GM12878 (cell line): ENCODE data around the gene FRMD3. TPM values are rescaled to one million over a fixed set of nuclear protein-coding genes. Genes with fewer than 3 reads are reported as not detected.

Source experiments
- ATAC-seq: fragments of 200-7000 bp; cut with Tn5 transposase; 3 replicates; pipeline ENCODE4 v1.9.1; 2020; ENCODE audit warnings: mild to moderate bottlenecking, moderate library complexity
- BruUV-seq: library from RNA; stranded (reverse); fragments of 400-500 nt; replicated peaks from 2 replicates; lab custom pipeline; 2021; lab: Mats Ljungman, UMichigan
- CTCF ChIA-PET: fragments of 300-600 bp; sonication (Branson Sonifier 250); formaldehyde crosslinking; extraction: SDS; loops from one replicate; lab custom pipeline; 2021; ENCODE audit warnings: inconsistent platforms; lab: Yijun Ruan, JAX
- POLR2A ChIA-PET: fragments of 350-600 bp; formaldehyde crosslinking; extraction: SDS; loops from one replicate; lab custom pipeline; 2021; ENCODE audit warnings: inconsistent platforms; lab: Charles Lee
- RAD21 ChIA-PET: fragments of 300-600 bp; sonication (Branson Sonifier 250); formaldehyde crosslinking; loops from one replicate; lab custom pipeline; 2023; ENCODE audit warnings: antibody characterized with exemption; ENCODE audit not compliant: unreplicated experiment; lab: Charles Lee
- SMC1A ChIA-PET: fragments of 300-600 bp; sonication (Branson Sonifier 250); formaldehyde crosslinking; loops from one replicate; lab custom pipeline; 2023; ENCODE audit not compliant: unreplicated experiment, uncharacterized antibody; lab: Charles Lee
- DNase-seq: peaks from one replicate; pipeline ENCODE4 v3.0.0-alpha.2; 2011; ENCODE audit warnings: low read depth, low spot score
- FAIRE-seq: peaks from 3 replicates; lab custom pipeline; 2011; peaks lifted over from hg19 to GRCh38; lab: Jason Lieb, UNC
- H2AFZ ChIP-seq: 2 replicates; pipeline ENCODE4 v1.6.0; 2011; ENCODE audit warnings: low read depth, low read length, control low read depth; ENCODE audit not compliant: control insufficient read depth
- H3K27ac ChIP-seq: 2 replicates; pipeline ENCODE4 v1.5.1; 2011; ENCODE audit warnings: control low read depth; ENCODE audit not compliant: control insufficient read depth, insufficient read depth
- H3K27me3 ChIP-seq, 2 experiments: replicated peaks in 1 of 2; 2 replicates each; pipeline versions ENCODE4 v1.6.0 to v1.6.1; 2011; ENCODE audit warnings: low read length in 1 of 2; ENCODE audit not compliant: control insufficient read depth in 2 of 2, insufficient read depth in 2 of 2
- H3K36me3 ChIP-seq, 2 experiments: 2 replicates each; pipeline ENCODE4 v1.5.1; 2011; ENCODE audit warnings: low read length in 1 of 2; ENCODE audit not compliant: control insufficient read depth in 2 of 2, insufficient read depth in 2 of 2
- H3K4me1 ChIP-seq: 2 replicates; pipeline ENCODE4 v1.6.1; 2011; ENCODE audit warnings: mild to moderate bottlenecking, low read length, moderate library complexity, mixed read lengths; ENCODE audit not compliant: control insufficient read depth, insufficient read depth
- H3K4me2 ChIP-seq: 2 replicates; pipeline ENCODE4 v1.6.0; 2011; ENCODE audit warnings: control low read depth; ENCODE audit not compliant: control insufficient read depth, insufficient read depth
- H3K4me3 ChIP-seq: fragments of 200-600 bp; sonication (generic); 2 replicates; pipeline ENCODE4 v1.5.1; 2016
- H3K79me2 ChIP-seq: 2 replicates; pipeline ENCODE4 v1.6.0; 2011; ENCODE audit warnings: low read length; ENCODE audit not compliant: control insufficient read depth, insufficient read depth
- H3K9ac ChIP-seq: 2 replicates; pipeline ENCODE4 v1.8.0; 2011; ENCODE audit warnings: low read length, control low read depth, mixed read lengths; ENCODE audit not compliant: control insufficient read depth, insufficient read depth
- H3K9me3 ChIP-seq: replicated peaks from 3 replicates; pipeline ENCODE4 v1.5.1; 2011; ENCODE audit warnings: mild to moderate bottlenecking, low read length; ENCODE audit not compliant: control insufficient read depth, insufficient read depth
- H4K20me1 ChIP-seq: 2 replicates; pipeline ENCODE4 v1.6.0; 2011; ENCODE audit not compliant: control insufficient read depth, insufficient read depth
- BCL3 ChIP-seq: IDR thresholded peaks from 2 replicates; pipeline ENCODE4 v1.6.1; 2011; ENCODE audit warnings: borderline replicate concordance, low read depth, mild to moderate bottlenecking, moderate library complexity, low read length; ENCODE audit not compliant: insufficient read depth, poor library complexity, severe bottlenecking
- BMI1 ChIP-seq: fragments of 450-650 bp; IDR thresholded peaks from 2 replicates; pipeline ENCODE4 v1.6.1; 2016; ENCODE audit warnings: mild to moderate bottlenecking, moderate library complexity, borderline replicate concordance
- CHD2 ChIP-seq: IDR thresholded peaks from 2 replicates; pipeline ENCODE4 v1.6.1; 2011; ENCODE audit warnings: low read depth, low read length, improper control_type of control experiment, borderline replicate concordance
- CTCF ChIP-seq, 3 experiments: IDR thresholded peaks in 2 of 3; conservative IDR thresholded peaks in 1 of 3; 2 replicates each; pipeline ENCODE4 v1.5.1; 2011; ENCODE audit warnings: low read depth in 3 of 3, low read length in 3 of 3, mild to moderate bottlenecking in 3 of 3, control low read depth in 2 of 3, moderate library complexity in 2 of 3, inconsistent platforms in 1 of 3, mixed read lengths in 1 of 3; ENCODE audit not compliant: control insufficient read depth in 2 of 3, insufficient read depth in 1 of 3; ENCODE audit errors: extremely low read depth in 1 of 3
- ETV6 ChIP-seq, 2 experiments: fragments of 450-650 bp in 1 of 2; IDR thresholded peaks in 1 of 2; conservative IDR thresholded peaks in 1 of 2; 2 replicates each; pipeline ENCODE4 v1.6.1; 2014; ENCODE audit warnings: antibody characterized with exemption in 1 of 2, borderline replicate concordance in 1 of 2, low read depth in 1 of 2, mild to moderate bottlenecking in 1 of 2, moderate library complexity in 1 of 2
- FOS ChIP-seq: IDR thresholded peaks from 3 replicates; pipeline ENCODE4 v1.6.1; 2011; ENCODE audit warnings: borderline replicate concordance; ENCODE audit not compliant: insufficient read length; ENCODE audit errors: extremely low read depth
- HCFC1 ChIP-seq: fragments of 150-350 bp; IDR thresholded peaks from 2 replicates; pipeline ENCODE4 v1.6.1; 2014; ENCODE audit warnings: low read length
- MEF2B ChIP-seq: fragments of 450-650 bp; IDR thresholded peaks from 2 replicates; pipeline ENCODE4 v1.6.1; 2018; ENCODE audit warnings: mild to moderate bottlenecking, moderate library complexity; ENCODE audit not compliant: partially characterized antibody, poor library complexity, severe bottlenecking
- NFXL1 ChIP-seq: fragments of 450-650 bp; IDR thresholded peaks from 2 replicates; pipeline ENCODE4 v1.6.1; 2017; ENCODE audit warnings: antibody characterized with exemption, mild to moderate bottlenecking, borderline replicate concordance
- NKRF ChIP-seq: fragments of 450-650 bp; conservative IDR thresholded peaks from 2 replicates; pipeline ENCODE4 v1.6.1; 2017; ENCODE audit warnings: mild to moderate bottlenecking, moderate library complexity
- PAX8 ChIP-seq: fragments of 450-650 bp; IDR thresholded peaks from 2 replicates; pipeline ENCODE4 v1.6.1; 2017; ENCODE audit warnings: mild to moderate bottlenecking, moderate library complexity
- POLR2AphosphoS2 ChIP-seq: IDR thresholded peaks from 2 replicates; pipeline ENCODE4 v1.6.1; 2011; ENCODE audit warnings: low read depth, mild to moderate bottlenecking, low read length, improper control_type of control experiment, moderate library complexity
- RAD51 ChIP-seq: fragments of 450-650 bp; IDR thresholded peaks from 2 replicates; pipeline ENCODE4 v1.6.1; 2016; ENCODE audit warnings: moderate library complexity, mild to moderate bottlenecking, inconsistent platforms
- SMAD5 ChIP-seq: IDR thresholded peaks from 2 replicates; pipeline ENCODE4 v1.6.1; 2016; ENCODE audit warnings: antibody characterized with exemption, low read depth
- SUZ12 ChIP-seq: fragments of 200-600 bp; sonication (generic); IDR thresholded peaks from one replicate; pipeline ENCODE4 v1.6.1; 2018; ENCODE audit warnings: antibody characterized with exemption, mild to moderate bottlenecking; ENCODE audit not compliant: unreplicated experiment
- TCF7 ChIP-seq: IDR thresholded peaks from 2 replicates; pipeline ENCODE4 v1.6.1; 2014; ENCODE audit warnings: antibody characterized with exemption, borderline replicate concordance
- ZNF384 ChIP-seq: IDR thresholded peaks from 2 replicates; pipeline ENCODE4 v1.6.1; 2012; ENCODE audit warnings: low read depth, mild to moderate bottlenecking, low read length, improper control_type of control experiment, borderline replicate concordance
- WGBS: methylation state at CpG from one replicate; pipeline ENCODE4 v1.1.6; 2016; ENCODE audit warnings: low lambda C conversion rate; ENCODE audit not compliant: insufficient replicate concordance, insufficient coverage; ENCODE audit errors: missing lambda C conversion rate; 5-methylcytosine and 5-hydroxymethylcytosine counted together
- in situ Hi-C: fragments of 300-500 bp; cut with MboI; formaldehyde crosslinking; loops from 9 replicates; pipeline ENCODE4 v1.14.3; 2018; ENCODE audit warnings: mixed read lengths
- intact Hi-C: fragments of 100-400 bp; cut with micrococcal nuclease; formaldehyde crosslinking; loops from one replicate; pipeline ENCODE4 v1.14.2; 2022; ENCODE audit not compliant: unreplicated experiment
- polyA plus RNA-seq, 11 experiments: library from polyadenylated mRNA; depleted of rRNA in 4 of 11; unstranded in 6 of 11; stranded (reverse) in 5 of 11; fragments of >200 nt; fragmentation: Nextera tagmentation in 4 of 11; fragmentation: Illumina TruSeq in 1 of 11; extraction: Ambion mirVana in 4 of 11; extraction: Trizol in 1 of 11; gene quantifications; 1 replicate in 1 of 11; 2 replicates in 10 of 11; pipeline versions ENCODE4 v1.2.1 to v1.2.3, GENCODE V29; 2011 to 2016; ENCODE audit warnings: inconsistent platforms in 2 of 11, missing spikeins in 2 of 11, low read depth in 1 of 11
- total RNA-seq, 4 experiments: library from RNA; depleted of rRNA in 3 of 4; stranded (reverse); fragments of >200 nt in 3 of 4; fragmentation: Illumina TruSeq in 1 of 4; extraction: Trizol in 1 of 4; gene quantifications; 2 replicates each; pipeline versions ENCODE4 v1.2.1 to v1.2.3, GENCODE V29; 2013 to 2021
- TF ChIP-seq, protein P1 (sequence below): IDR thresholded peaks from 2 replicates; pipeline ENCODE4 v1.6.1; 2011; ENCODE audit warnings: low read depth, mild to moderate bottlenecking, low read length, moderate library complexity, borderline replicate concordance; ENCODE audit errors: extremely low read depth

The FRMD3 gene
- total and polyA plus RNA-seq, 10 of the 15 experiments (the other 5 are each of a cell fraction or from before 2014, with no cell fraction given): 0.04 to 0.68 (median 0.21) TPM; not detected in 1

DNA sequence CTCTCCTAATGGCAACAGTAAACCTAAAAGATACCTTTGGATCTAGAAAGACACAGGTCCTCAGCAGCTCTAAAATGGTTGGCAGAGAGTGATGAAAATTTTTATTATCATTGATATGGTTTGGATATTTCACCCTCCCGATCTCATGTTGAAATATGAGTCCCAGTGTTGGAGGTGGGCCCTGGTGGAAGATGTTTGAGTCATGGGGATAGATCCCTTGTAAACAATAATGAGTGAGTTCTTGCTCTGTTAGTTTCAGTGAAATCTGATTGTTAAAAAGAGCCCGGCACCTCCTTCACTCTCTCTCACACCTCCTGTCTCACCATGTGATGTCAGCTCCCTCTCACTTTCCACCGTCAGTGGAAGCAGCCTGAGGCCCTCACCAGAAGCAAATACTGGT lies 117.7 kb downstream of the FRMD3 start:
- ATAC-seq: no peak
- H3K9ac ChIP-seq: no peak overlapping the region
- FAIRE-seq: no peak
- DNase-seq: no peak
- H3K27me3 ChIP-seq: no peaks in the 10 kb centered on the region
- H4K20me1 ChIP-seq: no peaks in the 10 kb centered on the region
- ChIA-PET RAD21 (no interaction called here), SMC1A (no interaction called here), POLR2A (no interaction called here), CTCF (interaction anchor here (1.0 to 1.2 kb wide), 4 partner anchors 14 to 279 kb away, joined by 3 read pairs; no protein-coding TSS in a partner anchor)
- no peaks in the 10 kb centered on the region for H3K4me1 ChIP-seq
- 43% methylated on average over 3 of the region's 3 CpGs for WGBS
- no peaks in the 10 kb centered on the region for H3K79me2 ChIP-seq
- in situ Hi-C loops (no loop called here), intact Hi-C loops (no loop called here)
- TF ChIP-seq ZNF384 (no peak), CTCF (IDR thresholded peaks at IDR 0.05 in 2 of 3, conservative IDR thresholded peaks at IDR 0.05 in 1 of 3; ENCODE audit: control insufficient read depth in 2 of 3, extremely low read depth in 1 of 3, insufficient read depth in 1 of 3, low read depth in 3 of 3, low read length in 3 of 3) (no peak), BMI1 (no peak), FOS (no peak), SUZ12 (no peak), POLR2AphosphoS2 (no peak), ETV6 (conservative IDR thresholded peaks at IDR 0.05 in 1 of 2, IDR thresholded peaks at IDR 0.05 in 1 of 2; ENCODE audit: borderline replicate concordance in 1 of 2, low read depth in 1 of 2) (no peak), PAX8 (no peak), RAD51 (no peak), SMAD5 (no peak), HCFC1 (no peak), MEF2B (no peak), NFXL1 (no peak), NKRF (no peak), BCL3 (no peak), TCF7 (no peak), CHD2 (no peak)
- TF ChIP-seq, protein P1, sequence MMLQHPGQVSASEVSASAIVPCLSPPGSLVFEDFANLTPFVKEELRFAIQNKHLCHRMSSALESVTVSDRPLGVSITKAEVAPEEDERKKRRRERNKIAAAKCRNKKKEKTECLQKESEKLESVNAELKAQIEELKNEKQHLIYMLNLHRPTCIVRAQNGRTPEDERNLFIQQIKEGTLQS: no peak
- no peak overlapping the region for H3K4me2 ChIP-seq
- H3K4me3 ChIP-seq: no peak overlapping the region
- H3K9me3 ChIP-seq: no peaks in the 10 kb centered on the region
- H3K36me3 ChIP-seq: no peaks in the 10 kb centered on the region
- BruUV-seq: no TSS peak
- no peak overlapping the region for H3K27ac ChIP-seq
- no peak overlapping the region for H2AFZ ChIP-seq
